Keratinocyte (primary cell): ENCODE data around the gene AK8. TPM values are rescaled to one million over a fixed set of nuclear protein-coding genes. Genes with fewer than 3 reads are reported as not detected.
A peak's percentile ranks its signal among the peaks of the same experiment; 100 is the strongest.

Experiments used
- DNase-seq: peaks from one replicate; pipeline ENCODE4 v3.0.0-alpha.2; 2011; ENCODE audit warnings: low read depth, missing footprints, low spot score
- FAIRE-seq: peaks from 2 replicates; lab custom pipeline; 2011; peaks lifted over from hg19 to GRCh38; lab: Jason Lieb, UNC
- H2AFZ ChIP-seq: 2 replicates; pipeline ENCODE4 v1.6.0; 2012; ENCODE audit warnings: low read length, control low read depth, inconsistent platforms; ENCODE audit not compliant: control insufficient read depth
- H3K27ac ChIP-seq: 2 replicates; pipeline ENCODE4 v1.5.1; 2011; ENCODE audit warnings: low read length; ENCODE audit not compliant: control insufficient read depth, insufficient read depth
- H3K27me3 ChIP-seq: 3 replicates; pipeline ENCODE4 v1.6.0; 2011; ENCODE audit warnings: low read length; ENCODE audit not compliant: control insufficient read depth, insufficient read depth; ENCODE audit errors: extremely low read depth
- H3K36me3 ChIP-seq, 2 experiments: 2 replicates in 1 of 2; 3 replicates in 1 of 2; pipeline ENCODE4 v1.5.1; 2011; ENCODE audit warnings: low read length in 2 of 2, mild to moderate bottlenecking in 1 of 2; ENCODE audit not compliant: control insufficient read depth in 2 of 2, insufficient read depth in 2 of 2; ENCODE audit errors: extremely low read depth in 1 of 2
- H3K4me1 ChIP-seq: 3 replicates; pipeline ENCODE4 v1.5.1; 2011; ENCODE audit warnings: low read length; ENCODE audit not compliant: control insufficient read depth, insufficient read depth; ENCODE audit errors: extremely low read depth
- H3K4me2 ChIP-seq: 3 replicates; pipeline ENCODE4 v1.6.0; 2011; ENCODE audit warnings: low read depth, low read length; ENCODE audit not compliant: control insufficient read depth, insufficient read depth; ENCODE audit errors: extremely low read depth
- H3K4me3 ChIP-seq, 3 experiments: fragments of 200-600 bp in 1 of 3; sonication (generic) in 1 of 3; 2 replicates in 2 of 3; 3 replicates in 1 of 3; pipeline ENCODE4 v1.5.1; 2011 to 2016; ENCODE audit warnings: low read length in 3 of 3, mild to moderate bottlenecking in 3 of 3, control low read depth in 2 of 3, inconsistent platforms in 1 of 3, low read depth in 1 of 3, mixed read lengths in 1 of 3, mixed run types in 1 of 3, moderate library complexity in 1 of 3; ENCODE audit not compliant: control insufficient read depth in 2 of 3, insufficient read depth in 2 of 3; ENCODE audit errors: extremely low read depth in 1 of 3
- H3K79me2 ChIP-seq: 2 replicates; pipeline ENCODE4 v1.6.0; 2012; ENCODE audit warnings: low read length; ENCODE audit not compliant: control insufficient read depth, insufficient read depth
- H3K9ac ChIP-seq: 3 replicates; pipeline ENCODE4 v1.6.0; 2011; ENCODE audit warnings: low read length; ENCODE audit not compliant: control insufficient read depth, insufficient read depth; ENCODE audit errors: extremely low read depth
- H3K9me1 ChIP-seq: 3 replicates; pipeline ENCODE4 v1.6.0; 2011; ENCODE audit warnings: low read length; ENCODE audit not compliant: control insufficient read depth, insufficient read depth; ENCODE audit errors: extremely low read depth
- H3K9me3 ChIP-seq: 2 replicates; pipeline ENCODE4 v1.5.1; 2012; ENCODE audit warnings: low read depth, low read length; ENCODE audit not compliant: control insufficient read depth
- H4K20me1 ChIP-seq: 3 replicates; pipeline ENCODE4 v1.6.0; 2011; ENCODE audit warnings: low read length; ENCODE audit not compliant: control insufficient read depth, insufficient read depth; ENCODE audit errors: extremely low read depth
- EZH2 ChIP-seq: IDR thresholded peaks from one replicate; pipeline ENCODE4 v1.6.1; 2012; ENCODE audit warnings: inconsistent platforms, mild to moderate bottlenecking, low read length, moderate library complexity
- dilution Hi-C: fragments of 300-500 bp; cut with MboI; formaldehyde crosslinking; loops from one replicate; pipeline ENCODE4 v1.7.0; 2020; ENCODE audit warnings: low sequenced_read_pairs; ENCODE audit not compliant: extremely low pct_ligation_motif_present
- polyA plus RNA-seq, 5 experiments: library from polyadenylated mRNA; depleted of rRNA in 3 of 5; stranded (reverse) in 3 of 5; stranded (forward) in 1 of 5; unstranded in 1 of 5; fragments of >200 nt; gene quantifications; 1 replicate in 1 of 5; 2 replicates in 3 of 5; 3 replicates in 1 of 5; pipeline versions ENCODE4 v1.2.1 to v1.2.3, GENCODE V29; 2011 to 2012; ENCODE audit warnings: missing spikeins in 2 of 5, low read depth in 1 of 5, low replicate concordance in 1 of 5
- TF ChIP-seq, protein P1 (sequence below), 3 experiments: IDR thresholded peaks in 1 of 3; conservative IDR thresholded peaks in 1 of 3; optimal IDR thresholded peaks in 1 of 3; 2 replicates in 2 of 3; 3 replicates in 1 of 3; pipeline versions ENCODE3 to v1.5.1; 2011; ENCODE audit warnings: low read length in 3 of 3, mild to moderate bottlenecking in 3 of 3, moderate library complexity in 2 of 3, control low read depth in 1 of 3, inconsistent platforms in 1 of 3; ENCODE audit not compliant: insufficient read depth in 2 of 3; ENCODE audit errors: extremely low read depth in 1 of 3

Gene AK8
- polyA plus RNA-seq, 1 donor (not counting 4 experiments of a cell fraction or from before 2014, with no cell fraction given) = 0.24 TPM

DNA sequence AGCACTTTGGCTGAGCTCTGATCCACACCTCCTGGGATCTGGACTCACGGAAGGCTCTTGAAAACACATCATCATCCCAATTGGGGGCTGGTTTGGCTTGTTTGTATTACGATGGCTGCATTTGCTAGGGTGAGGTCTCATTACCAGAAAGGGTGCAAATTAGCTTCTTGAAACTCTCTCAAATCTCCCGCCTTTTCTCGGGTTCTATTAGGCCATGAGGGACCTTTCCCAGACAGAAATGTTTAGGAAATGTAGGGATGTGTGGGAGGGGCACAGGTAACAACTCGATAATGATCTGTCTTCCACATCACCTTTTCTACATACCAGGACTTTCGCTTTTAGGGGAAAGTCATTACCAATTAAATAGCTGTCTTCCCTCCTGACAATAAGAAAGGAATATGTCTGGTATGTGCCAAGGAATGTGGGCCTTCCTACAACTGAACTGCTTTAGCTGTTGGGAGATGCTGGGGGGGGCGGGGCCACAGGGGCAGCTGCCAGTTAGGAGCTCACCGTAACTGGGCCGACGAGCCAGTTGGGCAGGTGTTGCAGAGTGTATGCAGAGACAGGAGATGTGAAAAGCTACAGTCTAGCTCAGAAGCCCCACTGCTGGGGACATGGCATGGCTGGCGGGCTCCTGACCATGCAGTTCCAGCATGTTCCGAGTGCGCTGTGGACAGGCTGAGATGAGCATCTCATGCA, 71.2 kb downstream of the AK8 start:
- Histone ChIP-seq H3K9me3 (no peaks in the 10 kb centered on the region), H3K27ac (no peak overlapping the region), H3K9ac (no peak overlapping the region), H3K4me1 (peaks cover 6% of the 10 kb centered on the region), H3K9me1 (no peaks in the 10 kb centered on the region), H3K4me2 (peak overlapping the region; percentile 44), H2AFZ (no peak overlapping the region), H3K27me3 (peaks cover 37% of the 10 kb centered on the region), H4K20me1 (no peaks in the 10 kb centered on the region), H3K4me3 (peak overlapping the region in 1 of 3 experiments; percentile 34), H3K36me3 (no peaks in the 10 kb centered on the region), H3K79me2 (no peaks in the 10 kb centered on the region)
- FAIRE-seq (no peak), DNase-seq (peak; percentile 11)
- dilution Hi-C loops = no loop called here
- no peak for TF ChIP-seq EZH2
- TF ChIP-seq, protein P1, sequence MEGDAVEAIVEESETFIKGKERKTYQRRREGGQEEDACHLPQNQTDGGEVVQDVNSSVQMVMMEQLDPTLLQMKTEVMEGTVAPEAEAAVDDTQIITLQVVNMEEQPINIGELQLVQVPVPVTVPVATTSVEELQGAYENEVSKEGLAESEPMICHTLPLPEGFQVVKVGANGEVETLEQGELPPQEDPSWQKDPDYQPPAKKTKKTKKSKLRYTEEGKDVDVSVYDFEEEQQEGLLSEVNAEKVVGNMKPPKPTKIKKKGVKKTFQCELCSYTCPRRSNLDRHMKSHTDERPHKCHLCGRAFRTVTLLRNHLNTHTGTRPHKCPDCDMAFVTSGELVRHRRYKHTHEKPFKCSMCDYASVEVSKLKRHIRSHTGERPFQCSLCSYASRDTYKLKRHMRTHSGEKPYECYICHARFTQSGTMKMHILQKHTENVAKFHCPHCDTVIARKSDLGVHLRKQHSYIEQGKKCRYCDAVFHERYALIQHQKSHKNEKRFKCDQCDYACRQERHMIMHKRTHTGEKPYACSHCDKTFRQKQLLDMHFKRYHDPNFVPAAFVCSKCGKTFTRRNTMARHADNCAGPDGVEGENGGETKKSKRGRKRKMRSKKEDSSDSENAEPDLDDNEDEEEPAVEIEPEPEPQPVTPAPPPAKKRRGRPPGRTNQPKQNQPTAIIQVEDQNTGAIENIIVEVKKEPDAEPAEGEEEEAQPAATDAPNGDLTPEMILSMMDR (optimal IDR thresholded peaks at IDR 0.05 in 1 of 3, IDR thresholded peaks at IDR 0.05 in 1 of 3, conservative IDR thresholded peaks at IDR 0.05 in 1 of 3; ENCODE audit: extremely low read depth in 1 of 3, insufficient read depth in 2 of 3, low read length in 3 of 3) = no peak

DNA sequence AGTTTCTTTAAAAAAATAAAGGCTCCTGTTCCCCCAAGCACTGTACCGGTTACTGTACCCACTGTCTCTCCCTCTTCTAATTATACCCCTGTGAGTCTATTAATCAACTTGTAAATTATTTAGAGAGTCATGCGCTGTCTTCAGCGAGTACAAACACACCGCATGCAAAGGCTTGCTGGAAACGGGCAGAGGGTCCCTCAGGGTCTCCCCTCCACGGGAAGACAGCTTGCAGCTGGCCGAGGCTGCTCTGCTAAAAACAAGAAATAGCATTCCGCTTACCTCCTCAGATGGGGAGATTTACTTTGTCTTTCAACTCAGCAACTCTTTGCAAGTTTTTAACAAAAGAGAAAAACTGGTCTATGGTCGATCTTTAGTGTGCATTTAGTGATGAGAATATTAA, 71.8 kb downstream of the AK8 start:
- Histone ChIP-seq H4K20me1 (no peaks in the 10 kb centered on the region), H3K27ac (no peak overlapping the region), H3K4me3 (no peak overlapping the region), H3K9me3 (no peaks in the 10 kb centered on the region), H3K27me3 (peaks cover 37% of the 10 kb centered on the region), H3K36me3 (no peaks in the 10 kb centered on the region), H3K4me2 (peak overlapping the region; percentile 44), H3K9me1 (no peaks in the 10 kb centered on the region), H3K4me1 (peaks cover 6% of the 10 kb centered on the region), H3K79me2 (no peaks in the 10 kb centered on the region), H3K9ac (no peak overlapping the region), H2AFZ (no peak overlapping the region)
- FAIRE-seq (no peak), DNase-seq (no peak)
- TF ChIP-seq, protein P1 (optimal IDR thresholded peaks at IDR 0.05 in 1 of 3, IDR thresholded peaks at IDR 0.05 in 1 of 3, conservative IDR thresholded peaks at IDR 0.05 in 1 of 3; ENCODE audit: extremely low read depth in 1 of 3, insufficient read depth in 2 of 3, low read length in 3 of 3) = no peak
- no peak for TF ChIP-seq EZH2
- dilution Hi-C loops = no loop called here
